ENCODE data around the gene RPL36A.

Gene RPL36A

GRCh38 chrX:101368800-101369199 lies 22.0 kb upstream of the RPL36A start:
- DNase-seq (ENCODE audit: low read depth) = no peak
- H3K9me3 ChIP-seq (ENCODE audit: control insufficient read depth, low read length) = no peaks in the 10 kb centered on the region

GRCh38 chrX:101369687-101370086 lies 21.1 kb upstream of the RPL36A start:
- no peaks in the 10 kb centered on the region for H3K9me3 ChIP-seq (ENCODE audit: control insufficient read depth, low read length)
- no peaks in the 10 kb centered on the region for H3K36me3 ChIP-seq (ENCODE audit: control insufficient read depth, insufficient read depth, low read length, severe bottlenecking)
- H3K27me3 ChIP-seq (replicated peaks; ENCODE audit: control insufficient read depth, insufficient read depth, low read length) = peaks cover 38% of the 10 kb centered on the region
- DNase-seq (ENCODE audit: low read depth) = no peak
- H3K4me3 ChIP-seq (ENCODE audit: low read length) = no peak overlapping the region
- H3K9ac ChIP-seq (ENCODE audit: low read length) = no peak overlapping the region
- no peaks in the 10 kb centered on the region for H3K4me1 ChIP-seq (ENCODE audit: control insufficient read depth, insufficient read depth, low read length)

More at GRCh38 chrX:101368800-101369199, 22.0 kb upstream of the RPL36A start:
- no peaks in the 10 kb centered on the region for H3K4me1 ChIP-seq (ENCODE audit: control insufficient read depth, insufficient read depth, low read length)
- H3K27me3 ChIP-seq (replicated peaks; ENCODE audit: control insufficient read depth, insufficient read depth, low read length) = peaks cover 38% of the 10 kb centered on the region
- H3K4me3 ChIP-seq (ENCODE audit: low read length) = no peak overlapping the region
- no peak overlapping the region for H3K9ac ChIP-seq (ENCODE audit: low read length)
- no peaks in the 10 kb centered on the region for H3K36me3 ChIP-seq (ENCODE audit: control insufficient read depth, insufficient read depth, low read length, severe bottlenecking)

- no peaks in the 10 kb centered on the region for H3K36me3 ChIP-seq (ENCODE audit: control insufficient read depth, insufficient read depth, low read length, severe bottlenecking)
- H3K9me3 ChIP-seq (ENCODE audit: control insufficient read depth, low read length) = no peaks in the 10 kb centered on the region
- DNase-seq (ENCODE audit: low read depth) = no peak
- H3K4me3 ChIP-seq (ENCODE audit: low read length) = no peak overlapping the region
- H3K27me3 ChIP-seq (replicated peaks; ENCODE audit: control insufficient read depth, insufficient read depth, low read length) = peaks cover 37% of the 10 kb centered on the region
- no peaks in the 10 kb centered on the region for H3K4me1 ChIP-seq (ENCODE audit: control insufficient read depth, insufficient read depth, low read length)
- no peak overlapping the region for H3K9ac ChIP-seq (ENCODE audit: low read length)
These were observed 19.8 kb upstream of the RPL36A start for GRCh38 chrX:101370888-101371504.

GRCh38 chrX:101377547-101377946 lies 13.3 kb upstream of the RPL36A start:
- no peaks in the 10 kb centered on the region for H3K4me1 ChIP-seq (ENCODE audit: control insufficient read depth, insufficient read depth, low read length)
- no peak for DNase-seq (ENCODE audit: low read depth)
- H3K9ac ChIP-seq (ENCODE audit: low read length) = no peak overlapping the region
- H3K9me3 ChIP-seq (ENCODE audit: control insufficient read depth, low read length) = no peaks in the 10 kb centered on the region
- no peaks in the 10 kb centered on the region for H3K36me3 ChIP-seq (ENCODE audit: control insufficient read depth, insufficient read depth, low read length, severe bottlenecking)
- peaks cover 22% of the 10 kb centered on the region for H3K27me3 ChIP-seq (replicated peaks; ENCODE audit: control insufficient read depth, insufficient read depth, low read length)
- H3K4me3 ChIP-seq (ENCODE audit: low read length) = no peak overlapping the region

- Histone ChIP-seq H3K36me3 (ENCODE audit: control insufficient read depth, insufficient read depth, low read length, severe bottlenecking) (no peaks in the 10 kb centered on the region), H3K9ac (ENCODE audit: low read length) (no peak overlapping the region), H3K9me3 (ENCODE audit: control insufficient read depth, low read length) (no peaks in the 10 kb centered on the region), H3K4me1 (ENCODE audit: control insufficient read depth, insufficient read depth, low read length) (no peaks in the 10 kb centered on the region), H3K27me3 (replicated peaks; ENCODE audit: control insufficient read depth, insufficient read depth, low read length) (peaks cover 27% of the 10 kb centered on the region), H3K4me3 (ENCODE audit: low read length) (no peak overlapping the region)
- no peak for DNase-seq (ENCODE audit: low read depth)
These were observed 7.1 kb upstream of the RPL36A start for GRCh38 chrX:101383679-101384205.

- Histone ChIP-seq H3K36me3 (ENCODE audit: control insufficient read depth, insufficient read depth, low read length, severe bottlenecking) (no peaks in the 10 kb centered on the region), H3K27me3 (replicated peaks; ENCODE audit: control insufficient read depth, insufficient read depth, low read length) (peaks cover 23% of the 10 kb centered on the region), H3K9ac (ENCODE audit: low read length) (no peak overlapping the region), H3K4me1 (ENCODE audit: control insufficient read depth, insufficient read depth, low read length) (no peaks in the 10 kb centered on the region), H3K4me3 (ENCODE audit: low read length) (no peak overlapping the region), H3K9me3 (ENCODE audit: control insufficient read depth, low read length) (no peaks in the 10 kb centered on the region)
- DNase-seq (ENCODE audit: low read depth) = no peak
These were observed 5.7 kb upstream of the RPL36A start for GRCh38 chrX:101385026-101385684.

GRCh38 chrX:101385795-101386541 lies 4.8 kb upstream of the RPL36A start, which contains the start of gene BTK:
BTK (minus strand) TSS chrX:101386191; CDS start chrX:101375284, 10,907 bp downstream.
- DNase-seq (ENCODE audit: low read depth) = no peak
- no peaks in the 10 kb centered on the region for H3K4me1 ChIP-seq (ENCODE audit: control insufficient read depth, insufficient read depth, low read length)
- H3K9ac ChIP-seq (ENCODE audit: low read length) = no peak within 1 kb of the TSS
- H3K9me3 ChIP-seq (ENCODE audit: control insufficient read depth, low read length) = no peaks in the 10 kb centered on the region
- peaks cover 23% of the 10 kb centered on the region for H3K27me3 ChIP-seq (replicated peaks; ENCODE audit: control insufficient read depth, insufficient read depth, low read length)
- H3K36me3 ChIP-seq (ENCODE audit: control insufficient read depth, insufficient read depth, low read length, severe bottlenecking) = no peaks in the 10 kb centered on the region
- no peak within 1 kb of the TSS for H3K4me3 ChIP-seq (ENCODE audit: low read length)

- Histone ChIP-seq H3K9me3 (ENCODE audit: control insufficient read depth, low read length) (no peaks in the 10 kb centered on the region), H3K4me3 (ENCODE audit: low read length) (no peak overlapping the region), H3K27me3 (replicated peaks; ENCODE audit: control insufficient read depth, insufficient read depth, low read length) (peaks cover 23% of the 10 kb centered on the region), H3K36me3 (ENCODE audit: control insufficient read depth, insufficient read depth, low read length, severe bottlenecking) (no peaks in the 10 kb centered on the region), H3K4me1 (ENCODE audit: control insufficient read depth, insufficient read depth, low read length) (no peaks in the 10 kb centered on the region), H3K9ac (ENCODE audit: low read length) (no peak overlapping the region)
- no peak for DNase-seq (ENCODE audit: low read depth)
These were observed 4.3 kb upstream of the RPL36A start for GRCh38 chrX:101386542-101386885.

GRCh38 chrX:101388604-101389003 lies 2.2 kb upstream of the RPL36A start:
- Histone ChIP-seq H3K9me3 (ENCODE audit: control insufficient read depth, low read length) (no peaks in the 10 kb centered on the region), H3K27me3 (replicated peaks; ENCODE audit: control insufficient read depth, insufficient read depth, low read length) (peaks cover 23% of the 10 kb centered on the region), H3K4me1 (ENCODE audit: control insufficient read depth, insufficient read depth, low read length) (peaks cover 10% of the 10 kb centered on the region), H3K36me3 (ENCODE audit: control insufficient read depth, insufficient read depth, low read length, severe bottlenecking) (peaks cover 11% of the 10 kb centered on the region), H3K9ac (ENCODE audit: low read length) (no peak overlapping the region), H3K4me3 (ENCODE audit: low read length) (no peak overlapping the region)
- no peak for DNase-seq (ENCODE audit: low read depth)

- Histone ChIP-seq H3K4me1 (ENCODE audit: control insufficient read depth, insufficient read depth, low read length) (peaks cover 16% of the 10 kb centered on the region), H3K4me3 (ENCODE audit: low read length) (peak overlapping the region; percentile 88), H3K9me3 (ENCODE audit: control insufficient read depth, low read length) (no peaks in the 10 kb centered on the region), H3K27me3 (replicated peaks; ENCODE audit: control insufficient read depth, insufficient read depth, low read length) (peaks cover 12% of the 10 kb centered on the region), H3K36me3 (ENCODE audit: control insufficient read depth, insufficient read depth, low read length, severe bottlenecking) (peaks cover 26% of the 10 kb centered on the region), H3K9ac (ENCODE audit: low read length) (peak overlapping the region; percentile 88)
- DNase-seq (ENCODE audit: low read depth) = no peak
These were observed 1.0 kb downstream of the RPL36A start for GRCh38 chrX:101391831-101392230.
